KMS-11 (cell line): ENCODE data around the gene SCART1.

Experiments used
- H2AFZ ChIP-seq: fragments of 200-600 bp; sonication (generic); 2 replicates; pipeline ENCODE4 v1.6.1; 2016; ENCODE audit warnings: antibody characterized with exemption, mixed run types, low read depth
- H3K27ac ChIP-seq: fragments of 200-600 bp; sonication (generic); 2 replicates; pipeline ENCODE4 v1.6.1; 2016; ENCODE audit warnings: mild to moderate bottlenecking, mixed run types
- H3K27me3 ChIP-seq: fragments of 200-600 bp; sonication (generic); 2 replicates; pipeline ENCODE4 v1.6.1; 2017; ENCODE audit warnings: mild to moderate bottlenecking, low read depth, mixed run types, moderate library complexity; ENCODE audit not compliant: insufficient read depth
- H3K36me3 ChIP-seq: fragments of 200-600 bp; sonication (generic); 2 replicates; pipeline ENCODE4 v1.6.1; 2017; ENCODE audit warnings: mild to moderate bottlenecking, mixed run types; ENCODE audit not compliant: insufficient read depth
- H3K4me1 ChIP-seq: fragments of 200-600 bp; sonication (generic); 2 replicates; pipeline ENCODE4 v1.6.1; 2016; ENCODE audit warnings: mild to moderate bottlenecking, low read depth, mixed run types; ENCODE audit not compliant: poor library complexity, severe bottlenecking
- H3K4me2 ChIP-seq: fragments of 200-600 bp; sonication (generic); 2 replicates; pipeline ENCODE4 v1.7.0; 2016; ENCODE audit warnings: mild to moderate bottlenecking, mixed run types
- H3K4me3 ChIP-seq: fragments of 200-600 bp; sonication (generic); IDR thresholded peaks from 2 replicates; pipeline ENCODE4 v1.6.1; 2017; ENCODE audit warnings: low read depth, low read length, mixed read lengths; ENCODE audit not compliant: insufficient read depth
- H3K79me2 ChIP-seq: fragments of 200-600 bp; sonication (generic); 2 replicates; pipeline ENCODE4 v1.6.1; 2016; ENCODE audit warnings: low read depth, mixed run types; ENCODE audit not compliant: insufficient read depth
- H3K9ac ChIP-seq: fragments of 200-600 bp; sonication (generic); 2 replicates; pipeline ENCODE4 v1.6.1; 2016; ENCODE audit warnings: mild to moderate bottlenecking, mixed run types
- H4K20me1 ChIP-seq: fragments of 200-600 bp; sonication (generic); 2 replicates; pipeline ENCODE4 v1.6.1; 2016; ENCODE audit warnings: mild to moderate bottlenecking, mixed run types; ENCODE audit not compliant: insufficient read depth
- CTCF ChIP-seq: fragments of 200-600 bp; sonication (generic); conservative IDR thresholded peaks from 2 replicates; pipeline ENCODE4 v1.6.1; 2017; ENCODE audit warnings: low read depth, mild to moderate bottlenecking, antibody characterized with exemption, low read length, moderate library complexity, mixed read lengths

The SCART1 gene

GRCh38 chr10:133461841-133462240, 8.1 kb downstream of the SCART1 start:
- no peak overlapping the region for H3K4me3 ChIP-seq
- H3K4me1 ChIP-seq = no peaks in the 10 kb centered on the region
- no peak overlapping the region for H3K9ac ChIP-seq
- H3K36me3 ChIP-seq = no peaks in the 10 kb centered on the region
- H3K27me3 ChIP-seq = no peaks in the 10 kb centered on the region
- no peaks in the 10 kb centered on the region for H3K79me2 ChIP-seq
- no peak for TF ChIP-seq CTCF
- H3K4me2 ChIP-seq = no peak overlapping the region
- no peak overlapping the region for H3K27ac ChIP-seq
- no peaks in the 10 kb centered on the region for H4K20me1 ChIP-seq
- no peak overlapping the region for H2AFZ ChIP-seq

- Histone ChIP-seq H3K4me1 (no peaks in the 10 kb centered on the region), H2AFZ (no peak overlapping the region), H3K36me3 (no peaks in the 10 kb centered on the region), H3K27me3 (no peaks in the 10 kb centered on the region), H3K4me3 (no peak overlapping the region), H3K27ac (no peak overlapping the region), H3K9ac (no peak overlapping the region), H3K4me2 (no peak overlapping the region), H3K79me2 (no peaks in the 10 kb centered on the region), H4K20me1 (no peaks in the 10 kb centered on the region)
- TF ChIP-seq CTCF = no peak
Measured at GRCh38 chr10:133462512-133463305, 9.0 kb downstream of the SCART1 start.

GRCh38 chr10:133464582-133465031, 10.9 kb downstream of the SCART1 start:
- no peak overlapping the region for H3K4me3 ChIP-seq
- no peaks in the 10 kb centered on the region for H3K79me2 ChIP-seq
- H3K9ac ChIP-seq = no peak overlapping the region
- H3K27me3 ChIP-seq = no peaks in the 10 kb centered on the region
- no peak overlapping the region for H3K4me2 ChIP-seq
- no peaks in the 10 kb centered on the region for H3K36me3 ChIP-seq
- TF ChIP-seq CTCF = no peak
- H4K20me1 ChIP-seq = no peaks in the 10 kb centered on the region
- H3K27ac ChIP-seq = no peak overlapping the region
- H2AFZ ChIP-seq = no peak overlapping the region
- H3K4me1 ChIP-seq = no peaks in the 10 kb centered on the region

GRCh38 chr10:133465191-133465949, 11.6 kb downstream of the SCART1 start:
- Histone ChIP-seq H3K4me1 (no peaks in the 10 kb centered on the region), H3K36me3 (no peaks in the 10 kb centered on the region), H3K4me3 (no peak overlapping the region), H3K27ac (no peak overlapping the region), H3K79me2 (no peaks in the 10 kb centered on the region), H3K9ac (no peak overlapping the region), H4K20me1 (no peaks in the 10 kb centered on the region), H3K27me3 (no peaks in the 10 kb centered on the region), H2AFZ (no peak overlapping the region), H3K4me2 (no peak overlapping the region)
- no peak for TF ChIP-seq CTCF
